KG1 (cell line): ENCODE results near the gene DCP1B.

ENCODE experiments used
- DNase-seq: peaks from one replicate; lab custom pipeline; 2025; lab: John Stamatoyannopoulos, UW

Gene DCP1B

GRCh38 chr12:1935242-1935641 is 69.0 kb downstream of the DCP1B start:
- DNase-seq: no peak

- no peak for DNase-seq
Observed at GRCh38 chr12:1934831-1935230, 69.4 kb downstream of the DCP1B start.

DNA sequence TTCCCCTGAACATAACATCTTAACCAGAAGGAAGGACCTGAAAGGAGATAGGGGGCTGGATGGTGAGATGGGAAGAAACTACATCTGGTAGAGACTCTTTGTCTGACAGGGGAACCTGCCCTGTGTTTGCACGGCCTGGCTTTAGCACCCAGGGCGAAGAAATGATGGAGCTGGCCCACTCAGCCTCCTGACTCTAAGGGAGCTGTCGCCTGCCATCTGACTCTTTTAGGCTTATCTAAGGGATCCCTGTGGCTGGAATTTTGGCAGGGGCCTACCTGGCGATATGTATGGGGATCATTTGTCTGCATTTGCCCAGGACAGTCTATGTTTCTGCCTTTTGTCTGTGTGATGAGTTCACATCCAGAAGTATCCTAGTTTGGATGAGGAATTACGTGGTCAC is 70.2 kb downstream of the DCP1B start:
- DNase-seq: no peak

DNA sequence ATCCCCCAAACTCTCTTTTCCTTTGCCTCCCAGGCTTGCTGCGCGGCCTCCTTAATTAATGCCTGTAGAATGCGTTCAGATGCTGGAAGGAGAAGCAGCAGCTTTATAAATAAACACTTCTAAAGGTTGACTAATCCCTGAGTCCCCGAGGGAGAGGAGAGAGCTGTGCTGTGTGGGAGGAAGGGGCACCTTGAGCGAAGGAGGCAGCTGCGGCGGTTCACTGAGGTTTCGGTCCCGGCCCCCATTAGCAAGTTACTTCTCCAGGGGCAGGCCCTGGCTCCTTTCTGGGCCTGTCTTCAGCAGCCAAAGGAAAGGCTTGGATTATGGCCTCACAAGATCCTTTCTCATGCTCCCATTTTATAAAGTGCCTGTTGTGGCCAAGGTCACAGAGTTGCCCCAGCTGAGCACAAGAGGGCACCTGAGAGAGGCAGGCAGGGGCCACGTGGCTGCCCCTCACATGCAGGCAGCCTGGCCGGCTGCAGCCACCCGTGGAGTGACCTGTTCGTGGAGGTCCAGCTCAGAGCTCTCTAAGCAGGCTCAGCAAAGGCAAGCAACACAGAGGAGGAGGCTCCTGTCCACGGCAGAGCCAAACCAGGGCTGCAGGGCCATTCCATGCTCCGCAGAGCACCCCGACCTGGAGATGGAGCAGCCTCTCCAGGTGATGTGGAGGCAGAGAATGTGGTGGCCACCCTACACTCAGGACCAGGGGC is 70.8 kb downstream of the DCP1B start:
- DNase-seq: no peak

- DNase-seq: no peak
Observed at GRCh38 chr12:1932264-1932777, 71.9 kb downstream of the DCP1B start.

DNA sequence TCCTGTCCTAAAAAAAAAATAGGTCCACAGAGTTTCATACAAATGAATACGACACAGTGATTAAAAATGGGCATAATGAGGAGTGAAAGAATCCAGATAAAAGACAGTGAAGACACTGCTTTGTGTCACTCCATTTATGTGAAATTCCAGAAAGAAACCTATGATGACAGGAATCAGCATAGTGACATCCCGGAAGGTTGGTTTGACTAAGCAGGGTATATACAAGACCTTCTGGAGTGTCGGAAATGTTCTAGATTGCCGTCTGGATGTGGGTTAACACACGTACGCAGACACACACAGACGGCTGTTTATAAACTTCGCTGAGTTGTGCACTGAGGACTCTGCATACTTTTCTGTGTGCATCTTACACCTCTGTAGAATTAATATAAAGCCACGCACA is 72.6 kb downstream of the DCP1B start:
- no peak for DNase-seq

- no peak for DNase-seq
Observed at GRCh38 chr12:1930803-1931597, 73.3 kb downstream of the DCP1B start.

GRCh38 chr12:1929985-1930802 is 74.1 kb downstream of the DCP1B start:
- DNase-seq: no peak

DNA sequence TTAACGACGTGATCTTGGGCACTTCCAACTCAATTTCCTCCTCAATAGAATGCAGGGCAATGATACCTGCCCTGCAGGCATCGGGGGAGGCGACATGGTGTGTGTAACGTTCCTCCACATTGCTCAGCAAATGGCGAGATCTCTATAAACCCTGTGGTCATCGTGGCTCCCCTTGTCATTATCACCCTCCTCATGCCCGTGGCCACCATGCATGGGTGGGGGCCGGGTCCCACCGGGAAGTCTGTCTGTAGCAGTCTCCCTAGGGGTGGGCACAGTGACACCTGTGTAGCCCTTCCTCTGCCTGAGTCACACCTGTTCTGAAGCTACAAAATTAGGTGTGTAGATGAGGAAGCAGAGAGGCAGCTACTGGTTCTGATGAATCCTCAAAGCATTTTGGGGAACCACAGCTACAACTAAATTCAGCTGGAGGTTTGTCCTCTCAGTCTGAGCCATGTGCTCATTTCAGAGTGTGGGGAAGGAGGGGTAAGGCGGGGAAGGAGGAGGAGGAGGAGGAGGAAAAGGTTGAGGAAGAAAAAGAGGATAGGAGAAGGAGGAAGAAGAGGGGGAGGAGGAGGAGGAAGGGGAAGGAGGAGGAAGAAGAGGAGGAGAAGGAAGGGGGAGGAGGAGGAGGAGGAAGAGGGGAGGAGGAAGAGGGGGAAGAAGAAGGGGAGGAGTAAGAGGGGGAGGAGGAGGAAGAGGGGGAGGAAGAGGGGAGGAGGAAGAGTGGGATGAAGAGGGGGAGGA is 74.8 kb downstream of the DCP1B start:
- DNase-seq: no peak

DNA sequence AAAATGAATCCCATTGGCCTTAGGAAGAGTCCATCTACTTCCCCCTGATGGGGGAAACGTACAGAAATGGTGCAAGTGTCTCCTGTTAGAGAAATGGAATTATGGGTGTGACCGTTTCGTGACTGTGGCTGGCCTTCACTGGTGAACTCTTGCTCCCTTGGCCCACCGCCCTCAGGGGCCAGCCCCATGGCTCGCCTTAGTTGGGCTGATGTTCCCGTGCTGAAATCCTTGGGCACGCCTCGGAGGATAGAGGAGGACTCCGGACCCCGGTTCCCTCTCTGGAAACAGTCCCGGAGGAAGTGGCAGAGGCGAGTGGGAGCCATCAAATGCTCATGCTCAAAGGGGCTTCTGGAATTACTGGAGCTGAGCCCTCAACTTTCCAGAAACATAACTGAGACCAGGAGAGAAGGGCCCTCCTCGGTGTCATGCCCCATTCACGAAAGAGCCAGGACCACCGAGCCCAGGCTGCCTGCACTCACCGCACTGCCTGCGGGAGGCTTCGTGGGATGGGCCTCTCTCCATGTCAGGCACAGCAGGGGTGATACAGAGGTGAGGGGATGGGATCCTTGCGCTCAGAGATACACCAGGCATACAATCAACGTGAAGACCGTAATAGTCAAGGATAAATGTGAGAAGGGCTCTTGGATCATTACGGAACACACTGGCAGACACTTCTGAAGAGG is 75.7 kb downstream of the DCP1B start:
- DNase-seq: no peak

GRCh38 chr12:1927751-1928351 is 76.4 kb downstream of the DCP1B start:
- no peak for DNase-seq

GRCh38 chr12:1927051-1927680 is 77.1 kb downstream of the DCP1B start:
- no peak for DNase-seq

GRCh38 chr12:1926251-1926657 is 78.0 kb downstream of the DCP1B start:
- no peak for DNase-seq

GRCh38 chr12:1925684-1926006 is 78.6 kb downstream of the DCP1B start:
- no peak for DNase-seq

- no peak for DNase-seq
Observed at GRCh38 chr12:1924996-1925683, 79.1 kb downstream of the DCP1B start.

GRCh38 chr12:1922985-1923384 is 81.3 kb downstream of the DCP1B start:
- DNase-seq: no peak

DNA sequence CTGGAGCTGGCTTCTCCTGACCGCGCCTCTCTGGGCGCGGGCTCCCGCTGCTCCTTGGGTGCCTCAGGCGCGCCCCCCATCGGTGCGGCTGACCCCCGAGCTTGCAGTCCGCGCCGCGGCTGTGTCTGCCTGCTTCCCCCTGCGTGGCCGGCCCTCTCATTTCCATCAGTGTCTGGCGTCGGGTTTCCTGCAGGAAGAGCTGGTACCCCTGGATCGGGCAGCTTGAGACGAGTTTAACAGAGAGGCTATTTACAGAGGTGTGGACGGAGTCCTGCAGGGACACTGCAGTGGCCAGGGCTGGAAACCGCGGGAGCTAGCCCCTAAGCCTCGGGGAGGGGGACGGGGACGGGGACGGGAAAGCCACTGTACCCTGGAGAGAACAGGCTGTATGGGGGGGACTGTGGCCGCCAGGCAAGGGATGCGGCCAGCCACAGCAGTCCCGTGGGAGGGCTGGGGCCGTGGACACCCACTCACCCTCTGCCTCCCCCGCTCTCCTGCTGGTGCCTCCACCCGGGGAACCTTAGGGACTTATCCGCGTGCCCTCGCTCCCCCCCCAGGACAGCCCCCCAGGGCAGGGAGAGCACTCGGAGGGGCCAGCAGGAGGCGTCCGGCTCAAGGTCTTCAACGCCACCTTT is 82.1 kb downstream of the DCP1B start:
- DNase-seq: no peak

DNA sequence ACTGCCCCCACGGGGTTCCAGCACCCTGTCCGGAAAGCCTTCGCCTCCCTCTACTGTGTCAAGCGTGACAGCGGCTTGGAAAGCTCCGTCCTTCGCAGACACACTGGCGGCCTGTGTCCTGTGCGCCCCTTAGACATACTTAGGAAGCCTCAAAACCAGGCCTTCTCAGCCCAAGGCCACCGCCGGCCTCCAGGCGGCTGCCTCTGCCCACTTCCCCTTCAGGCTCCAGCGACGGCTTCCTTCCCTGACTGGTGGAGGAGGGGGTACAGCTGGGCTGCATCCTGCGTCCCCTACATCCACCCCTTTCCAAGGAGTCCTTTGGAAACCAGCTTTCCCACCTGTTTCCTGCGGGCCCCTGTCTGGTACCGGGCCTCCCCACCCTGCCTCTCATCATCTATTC is 83.3 kb downstream of the DCP1B start:
- DNase-seq: peak; percentile 44

DNA sequence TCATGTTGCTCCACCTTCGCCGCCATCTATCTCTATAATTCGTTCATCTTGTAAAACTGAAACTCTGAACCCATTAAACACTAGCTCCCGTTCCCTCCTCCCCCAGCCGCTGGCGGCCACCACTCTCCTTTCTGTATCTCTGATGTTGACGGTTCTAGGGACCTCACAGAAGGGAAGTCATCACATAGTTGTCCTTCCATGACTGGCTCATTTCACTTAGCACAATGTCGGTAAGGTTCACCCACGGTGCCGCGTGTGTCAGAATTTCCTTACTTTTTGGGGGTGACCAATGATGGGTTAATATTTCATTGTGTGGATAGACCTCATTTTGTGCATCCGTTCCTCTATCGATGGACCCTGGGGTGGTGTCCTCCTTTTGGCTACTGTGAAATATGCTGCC is 83.8 kb downstream of the DCP1B start:
- no peak for DNase-seq
